ENCODE results near the gene COL18A1. TPM values are rescaled to one million over a fixed set of nuclear protein-coding genes. Genes with fewer than 3 reads are reported as not detected.

The COL18A1 gene
- total RNA-seq, 1 donor from 2014 or later: 302 TPM

DNA sequence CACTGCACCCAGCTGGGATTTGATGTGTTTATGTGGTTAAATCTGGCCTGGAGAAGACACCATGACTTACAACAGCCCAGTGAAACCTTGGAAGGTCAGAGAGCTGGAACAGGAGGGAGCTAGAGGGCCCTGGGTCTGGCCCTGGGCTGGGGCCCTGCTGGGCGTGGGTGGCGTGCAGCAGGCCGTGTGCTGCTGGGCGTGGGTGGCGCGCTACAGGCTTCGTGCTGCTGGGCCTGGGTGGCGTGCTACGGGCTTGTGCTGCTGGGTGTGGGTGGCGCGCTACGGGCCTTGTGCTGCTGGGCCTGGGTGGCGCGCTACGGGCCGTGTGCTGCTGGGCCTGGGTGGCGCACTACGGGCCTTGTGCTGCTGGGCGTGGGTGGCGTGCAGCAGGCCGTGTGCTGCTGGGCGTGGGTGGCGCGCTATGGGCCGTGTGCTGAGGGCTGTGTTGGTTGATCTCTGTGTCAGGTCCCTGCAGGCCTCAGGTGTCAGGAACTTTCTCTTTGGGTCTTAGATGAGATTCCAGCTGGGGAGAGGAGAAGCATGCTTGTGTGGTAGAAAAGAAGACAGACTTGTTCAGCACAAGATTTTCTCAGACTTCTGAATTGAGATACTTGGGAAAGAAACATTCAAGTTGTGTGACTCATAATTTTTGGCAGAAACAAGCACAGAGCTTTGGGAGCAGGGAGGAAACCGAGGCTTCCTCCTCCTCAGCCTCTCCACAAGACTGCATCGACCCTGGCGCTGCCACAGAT lies 66.0 kb downstream of the COL18A1 start:
- Mint-ChIP-seq H3K27ac (peak overlapping the region; percentile 97), H3K9me3 (no peaks in the 10 kb centered on the region), H3K27me3 (ENCODE audit: low read depth) (no peaks in the 10 kb centered on the region), H3K4me3 (peak overlapping the region; percentile 13), H3K4me1 (peaks cover 16% of the 10 kb centered on the region), H3K36me3 (peaks cover 5% of the 10 kb centered on the region)
- TF ChIP-seq, protein P1, sequence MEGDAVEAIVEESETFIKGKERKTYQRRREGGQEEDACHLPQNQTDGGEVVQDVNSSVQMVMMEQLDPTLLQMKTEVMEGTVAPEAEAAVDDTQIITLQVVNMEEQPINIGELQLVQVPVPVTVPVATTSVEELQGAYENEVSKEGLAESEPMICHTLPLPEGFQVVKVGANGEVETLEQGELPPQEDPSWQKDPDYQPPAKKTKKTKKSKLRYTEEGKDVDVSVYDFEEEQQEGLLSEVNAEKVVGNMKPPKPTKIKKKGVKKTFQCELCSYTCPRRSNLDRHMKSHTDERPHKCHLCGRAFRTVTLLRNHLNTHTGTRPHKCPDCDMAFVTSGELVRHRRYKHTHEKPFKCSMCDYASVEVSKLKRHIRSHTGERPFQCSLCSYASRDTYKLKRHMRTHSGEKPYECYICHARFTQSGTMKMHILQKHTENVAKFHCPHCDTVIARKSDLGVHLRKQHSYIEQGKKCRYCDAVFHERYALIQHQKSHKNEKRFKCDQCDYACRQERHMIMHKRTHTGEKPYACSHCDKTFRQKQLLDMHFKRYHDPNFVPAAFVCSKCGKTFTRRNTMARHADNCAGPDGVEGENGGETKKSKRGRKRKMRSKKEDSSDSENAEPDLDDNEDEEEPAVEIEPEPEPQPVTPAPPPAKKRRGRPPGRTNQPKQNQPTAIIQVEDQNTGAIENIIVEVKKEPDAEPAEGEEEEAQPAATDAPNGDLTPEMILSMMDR (IDR thresholded peaks at IDR 0.05; ENCODE audit: unreplicated experiment): no peak
- no peak for DNase-seq (ENCODE audit: low spot score in 2 of 2, unreplicated experiment in 2 of 2)

DNA sequence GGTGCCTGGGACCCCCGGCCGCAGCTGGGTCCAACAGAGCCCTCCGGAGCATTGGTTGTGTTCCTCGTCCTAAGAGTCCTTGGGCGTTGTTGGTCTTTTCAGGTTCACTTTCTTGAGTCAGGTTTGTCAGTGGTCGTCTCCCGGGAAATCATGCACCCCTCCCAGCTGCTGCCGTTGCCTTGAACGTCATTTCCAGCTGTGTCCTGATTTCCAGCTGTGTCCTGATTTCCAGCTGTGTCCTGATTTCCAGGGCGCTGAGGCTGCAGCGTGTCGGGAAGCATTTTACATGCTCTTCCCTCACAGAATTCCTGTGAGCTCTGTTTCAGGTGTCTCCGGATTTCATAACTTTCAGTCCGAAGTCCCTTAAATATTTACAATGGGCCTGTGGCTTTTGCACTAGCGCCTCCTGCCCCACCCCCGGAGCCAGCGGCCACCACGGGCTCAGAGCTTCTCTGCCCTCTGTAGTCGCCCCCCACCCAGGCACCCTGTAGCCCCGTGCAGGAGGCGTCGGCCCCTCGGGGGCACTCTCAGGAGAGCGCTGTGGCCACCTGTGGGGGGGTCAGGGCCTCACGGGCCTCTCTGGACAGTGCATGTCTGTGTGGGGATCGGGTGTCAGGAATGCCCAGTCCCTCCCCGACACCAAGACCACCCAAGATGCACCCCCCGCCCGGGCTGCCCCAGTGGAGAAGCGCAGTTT lies 66.7 kb downstream of the COL18A1 start:
- Mint-ChIP-seq H3K9me3 (no peaks in the 10 kb centered on the region), H3K27me3 (ENCODE audit: low read depth) (no peaks in the 10 kb centered on the region), H3K36me3 (peaks cover 5% of the 10 kb centered on the region), H3K4me3 (no peak overlapping the region), H3K27ac (peak overlapping the region; percentile 97), H3K4me1 (peaks cover 16% of the 10 kb centered on the region)
- no peak for DNase-seq (ENCODE audit: low spot score in 2 of 2, unreplicated experiment in 2 of 2)
- TF ChIP-seq, protein P1 (IDR thresholded peaks at IDR 0.05; ENCODE audit: unreplicated experiment): no peak

DNA sequence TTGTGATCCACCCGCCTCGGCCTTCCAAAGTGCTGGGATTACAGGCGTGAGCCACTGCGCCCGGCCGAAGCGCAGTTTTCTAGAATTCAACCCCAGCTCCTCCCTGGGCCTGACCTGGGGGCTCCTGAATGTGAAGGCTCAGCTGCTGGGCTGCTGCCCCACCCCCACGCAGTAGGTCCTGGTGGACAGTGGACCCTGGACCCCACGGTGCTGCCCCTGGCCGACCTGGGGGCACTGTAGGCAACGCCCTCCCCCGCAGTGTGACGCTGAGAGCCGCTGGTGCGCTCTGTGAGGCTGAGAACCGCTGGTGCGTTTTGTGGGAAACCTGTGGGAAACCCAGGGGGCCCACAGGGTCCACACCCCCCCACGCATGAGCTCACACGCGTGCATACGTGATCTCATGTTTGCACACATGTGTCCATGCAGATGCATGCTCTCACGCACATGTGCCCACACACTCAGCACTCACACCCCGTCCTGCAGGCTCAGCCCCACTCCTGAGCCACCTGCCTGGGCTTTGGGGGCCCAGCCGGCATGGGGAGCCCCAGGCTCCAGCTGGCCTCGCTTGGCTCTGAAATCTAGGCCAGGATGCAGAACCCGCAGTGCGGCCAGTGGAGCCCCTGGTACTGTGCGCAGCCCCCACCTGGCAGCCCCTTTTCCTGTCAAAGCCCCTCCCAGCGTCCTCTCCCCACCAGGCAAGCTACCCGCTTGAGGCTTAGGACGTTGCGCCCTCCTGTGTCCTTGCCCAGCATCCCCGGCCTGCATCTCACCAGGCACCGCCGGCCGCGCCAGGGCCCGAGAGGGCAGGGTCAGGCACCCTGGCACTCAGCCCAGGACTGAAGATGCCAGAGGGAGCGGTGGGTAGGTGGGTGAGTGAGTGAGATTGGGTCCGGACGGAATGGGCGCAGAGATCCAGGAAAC lies 67.7 kb downstream of the COL18A1 start:
- TF ChIP-seq, protein P1 (IDR thresholded peaks at IDR 0.05; ENCODE audit: unreplicated experiment): no peak
- no peaks in the 10 kb centered on the region for H3K27me3 Mint-ChIP-seq (ENCODE audit: low read depth)
- peaks cover 5% of the 10 kb centered on the region for H3K36me3 Mint-ChIP-seq
- H3K9me3 Mint-ChIP-seq: no peaks in the 10 kb centered on the region
- H3K4me3 Mint-ChIP-seq: no peak overlapping the region
- DNase-seq (ENCODE audit: low spot score in 2 of 2, unreplicated experiment in 2 of 2): no peak
- peaks cover 16% of the 10 kb centered on the region for H3K4me1 Mint-ChIP-seq
- no peak overlapping the region for H3K27ac Mint-ChIP-seq

DNA sequence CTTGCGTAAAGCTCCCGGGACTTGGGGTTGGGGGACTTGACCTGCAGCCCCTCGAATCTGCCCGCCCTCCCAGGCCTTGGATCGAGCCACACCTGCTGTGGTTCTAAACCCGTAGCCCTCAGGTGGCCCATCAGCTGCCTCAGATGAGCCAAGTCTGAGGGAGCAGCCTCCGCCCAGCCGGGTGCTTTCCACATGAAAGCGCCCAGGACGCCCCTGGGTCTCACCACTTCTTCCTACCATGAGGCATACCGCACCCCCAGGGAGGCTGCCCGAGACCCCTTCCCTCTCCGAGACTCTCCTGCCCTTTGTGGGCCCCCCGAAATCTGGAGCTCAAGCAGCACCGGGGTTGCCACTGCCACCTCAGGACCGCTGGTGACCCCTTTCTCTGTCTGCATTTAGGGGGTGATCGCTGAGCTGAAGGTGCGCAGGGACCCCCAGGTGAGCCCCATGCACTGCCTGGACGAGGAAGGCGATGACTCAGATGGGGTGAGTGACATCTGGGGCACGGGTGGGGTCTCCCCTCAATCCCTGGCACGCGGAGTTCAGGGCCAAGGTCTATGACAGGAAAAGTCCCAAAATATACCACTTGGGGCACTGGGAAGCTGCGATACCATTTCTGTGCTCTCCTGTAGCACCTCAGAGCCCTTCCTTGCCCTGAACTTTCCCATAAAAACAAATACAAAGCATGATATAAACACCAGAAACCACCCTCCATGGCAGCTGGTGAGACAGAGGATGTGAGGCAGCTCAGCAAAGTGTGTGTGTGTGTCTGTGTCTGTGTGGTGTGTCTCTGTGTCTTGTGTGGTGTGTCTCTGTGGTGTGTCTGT lies 68.7 kb downstream of the COL18A1 start:
- Mint-ChIP-seq H3K4me3 (no peak overlapping the region), H3K27me3 (ENCODE audit: low read depth) (no peaks in the 10 kb centered on the region), H3K9me3 (no peaks in the 10 kb centered on the region), H3K4me1 (peaks cover 22% of the 10 kb centered on the region), H3K27ac (no peak overlapping the region), H3K36me3 (peaks cover 8% of the 10 kb centered on the region)
- no peak for DNase-seq (ENCODE audit: low spot score in 2 of 2, unreplicated experiment in 2 of 2)
- TF ChIP-seq, protein P1 (IDR thresholded peaks at IDR 0.05; ENCODE audit: unreplicated experiment): no peak

Data from mesothelial cell of epicardium (in vitro differentiated cells).